Endothelial cell of umbilical vein (primary cell): ENCODE data around the gene VWA8. TPM values are rescaled to one million over a fixed set of nuclear protein-coding genes. Genes with fewer than 3 reads are reported as not detected.

Experiments used
- BruUV-seq: library from RNA; stranded (reverse); fragments of 400-500 nt; replicated peaks from 2 replicates; lab custom pipeline; 2021; lab: Mats Ljungman, UMichigan
- CTCF ChIA-PET: fragments of 300-600, 350-600 bp; sonication (Branson Sonifier 250); formaldehyde crosslinking; loops from one replicate; lab custom pipeline; 2021; ENCODE audit warnings: antibody characterized with exemption, inconsistent platforms; lab: Charles Lee
- POLR2A ChIA-PET: fragments of 300-600, 350-600 bp; sonication (Branson Sonifier 250); formaldehyde crosslinking; loops from one replicate; lab custom pipeline; 2021; ENCODE audit warnings: antibody characterized with exemption, inconsistent platforms; lab: Charles Lee
- DNase-seq: peaks from one replicate; pipeline ENCODE4 v3.0.0-alpha.2; 2011; ENCODE audit warnings: low read depth, low spot score
- FAIRE-seq: peaks from 2 replicates; lab custom pipeline; 2011; peaks lifted over from hg19 to GRCh38; lab: Jason Lieb, UNC
- H2AFZ ChIP-seq: 2 replicates; pipeline ENCODE4 v1.6.0; 2012; ENCODE audit warnings: low read depth, low read length, control low read depth, inconsistent platforms
- H3K27ac ChIP-seq: 2 replicates; pipeline ENCODE4 v1.5.1; 2011; ENCODE audit warnings: low read depth, mild to moderate bottlenecking, control low read depth, low read length, moderate library complexity; ENCODE audit not compliant: insufficient read depth
- H3K27me3 ChIP-seq, 2 experiments: 2 replicates each; pipeline versions ENCODE4 v1.6.0 to v1.6.1; 2011; ENCODE audit warnings: low read length in 2 of 2, mixed read lengths in 1 of 2; ENCODE audit not compliant: control insufficient read depth in 2 of 2, insufficient read depth in 2 of 2
- H3K36me3 ChIP-seq, 2 experiments: 2 replicates in 1 of 2; 3 replicates in 1 of 2; pipeline ENCODE4 v1.5.1; 2011; ENCODE audit warnings: low read length in 2 of 2, mild to moderate bottlenecking in 1 of 2, moderate library complexity in 1 of 2; ENCODE audit not compliant: control insufficient read depth in 2 of 2, insufficient read depth in 2 of 2; ENCODE audit errors: extremely low read depth in 1 of 2
- H3K4me1 ChIP-seq: 3 replicates; pipeline ENCODE4 v1.5.1; 2011; ENCODE audit warnings: mild to moderate bottlenecking, low read length; ENCODE audit not compliant: control insufficient read depth, insufficient read depth; ENCODE audit errors: extremely low read depth
- H3K4me2 ChIP-seq: 2 replicates; pipeline ENCODE4 v1.6.1; 2011; ENCODE audit warnings: low read length, control low read depth, mixed read lengths; ENCODE audit not compliant: insufficient read depth
- H3K4me3 ChIP-seq, 3 experiments: fragments of 200-600 bp in 1 of 3; sonication (generic), shearing (Covaris generic) in 1 of 3; replicated peaks in 1 of 3; 2 replicates each; pipeline ENCODE4 v1.5.1; 2011 to 2016; ENCODE audit warnings: control low read depth in 3 of 3, low read length in 3 of 3, mild to moderate bottlenecking in 2 of 3, inconsistent platforms in 1 of 3, low read depth in 1 of 3, moderate library complexity in 1 of 3; ENCODE audit not compliant: insufficient read depth in 1 of 3
- H3K79me2 ChIP-seq: 2 replicates; pipeline ENCODE4 v1.6.0; 2012; ENCODE audit warnings: low read length, inconsistent platforms; ENCODE audit not compliant: control insufficient read depth, insufficient read depth
- H3K9ac ChIP-seq: replicated peaks from 2 replicates; pipeline ENCODE3; 2011; ENCODE audit warnings: low read length, control low read depth; ENCODE audit not compliant: insufficient read depth; ENCODE audit errors: extremely low read depth
- H3K9me1 ChIP-seq: replicated peaks from 3 replicates; pipeline ENCODE4 v1.6.0; 2011; ENCODE audit warnings: mild to moderate bottlenecking, low read length; ENCODE audit not compliant: control insufficient read depth, insufficient read depth; ENCODE audit errors: extremely low read depth
- H3K9me3 ChIP-seq: replicated peaks from 2 replicates; pipeline ENCODE4 v1.5.1; 2012; ENCODE audit warnings: low read length, inconsistent platforms; ENCODE audit not compliant: control insufficient read depth, insufficient read depth
- H4K20me1 ChIP-seq: replicated peaks from 2 replicates; pipeline ENCODE3; 2011; ENCODE audit warnings: mild to moderate bottlenecking, low read length; ENCODE audit not compliant: control insufficient read depth, insufficient read depth; ENCODE audit errors: extremely low read depth
- EZH2 ChIP-seq: IDR thresholded peaks from 2 replicates; pipeline ENCODE4 v1.6.1; 2012; ENCODE audit warnings: borderline replicate concordance, low read depth, mild to moderate bottlenecking, moderate library complexity, low read length, inconsistent platforms; ENCODE audit not compliant: severe bottlenecking
- FOS ChIP-seq: IDR thresholded peaks from 2 replicates; pipeline ENCODE4 v1.6.1; 2011; ENCODE audit warnings: mild to moderate bottlenecking, low read length, moderate library complexity, borderline replicate concordance; ENCODE audit not compliant: insufficient read depth
- GATA2 ChIP-seq: IDR thresholded peaks from 2 replicates; pipeline ENCODE4 v1.7.0; 2011; ENCODE audit warnings: low read depth, mild to moderate bottlenecking, moderate library complexity, mixed read lengths, low read length; ENCODE audit not compliant: insufficient read length, insufficient read depth
- JUN ChIP-seq: IDR thresholded peaks from 2 replicates; pipeline ENCODE4 v1.6.1; 2011; ENCODE audit warnings: borderline replicate concordance, low read depth; ENCODE audit not compliant: insufficient read length, insufficient read depth
- MYC ChIP-seq: IDR thresholded peaks from one replicate; pipeline ENCODE4 v1.6.1; 2011; ENCODE audit warnings: mild to moderate bottlenecking, low read depth, low read length
- POLR2A ChIP-seq: IDR thresholded peaks from 2 replicates; pipeline ENCODE4 v1.6.1; 2012; ENCODE audit warnings: low read depth, mild to moderate bottlenecking, control low read depth, low read length
- POLR2AphosphoS5 ChIP-seq: IDR thresholded peaks from 2 replicates; pipeline ENCODE4 v1.6.1; 2012; ENCODE audit warnings: low read depth, mild to moderate bottlenecking, control low read depth, low read length, moderate library complexity; ENCODE audit not compliant: insufficient read depth
- dilution Hi-C: fragments of 300-500 bp; cut with MboI; formaldehyde crosslinking; loops from one replicate; pipeline ENCODE4 v1.15.0; 2019; ENCODE audit warnings: low sequenced_read_pairs; ENCODE audit not compliant: extremely low pct_ligation_motif_present
- intact Hi-C: fragments of 100-400 bp; cut with micrococcal nuclease; formaldehyde crosslinking; loops from one replicate; pipeline ENCODE4 v1.10.0; 2022
- polyA plus RNA-seq, 4 experiments: library from polyadenylated mRNA; depleted of rRNA in 3 of 4; stranded (reverse) in 3 of 4; unstranded in 1 of 4; fragments of >200 nt; gene quantifications; 2 replicates each; pipeline versions ENCODE4 v1.2.1 to v1.2.3, GENCODE V29; 2011 to 2012; ENCODE audit warnings: missing spikeins in 1 of 4
- total RNA-seq: library from RNA; stranded (reverse); gene quantifications from 2 replicates; pipeline ENCODE4 v1.2.3, GENCODE V29; 2021
- TF ChIP-seq, protein P1 (sequence below), 2 donors: IDR thresholded peaks; 1 replicate in 1 of 2; 2 replicates in 1 of 2; pipeline ENCODE4 v1.5.1; 2011; ENCODE audit warnings: low read length in 2 of 2, mild to moderate bottlenecking in 2 of 2, moderate library complexity in 2 of 2, control low read depth in 1 of 2, inconsistent platforms in 1 of 2, low read depth in 1 of 2; ENCODE audit not compliant: insufficient read depth in 1 of 2; ENCODE audit errors: extremely low read depth in 1 of 2
- TF ChIP-seq, protein P2 (sequence below): IDR thresholded peaks from 2 replicates; pipeline ENCODE4 v1.6.1; 2011; ENCODE audit not compliant: insufficient read depth, insufficient read length

Gene VWA8
- total and polyA plus RNA-seq, 2 donors (not counting 3 experiments of a cell fraction or from before 2014, with no cell fraction given): 2.9 to 11.3 TPM

DNA sequence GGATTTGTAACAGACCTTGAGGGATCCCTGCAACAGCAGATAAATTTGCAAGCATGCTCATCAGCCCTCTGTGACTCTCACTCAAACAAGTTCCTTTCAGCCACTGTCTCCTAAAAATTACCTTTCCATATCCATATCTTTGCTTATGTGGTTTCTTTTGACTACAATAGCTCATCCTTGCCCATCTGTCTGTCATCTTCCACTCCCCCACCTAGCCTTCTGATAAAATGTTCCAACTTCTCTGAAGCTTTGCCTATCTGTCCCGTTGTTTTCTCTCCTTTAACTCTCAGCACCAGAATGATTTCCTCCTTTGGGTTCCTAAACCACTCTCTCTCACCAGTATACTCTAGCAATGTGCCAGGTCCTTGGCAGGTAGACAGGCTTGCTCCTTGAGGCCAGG lies 194.5 kb downstream of the VWA8 start:
- dilution Hi-C loops (no loop called here), intact Hi-C loops (no loop called here)
- ChIA-PET POLR2A (no interaction called here), CTCF (interaction anchor here (0.7 to 1.2 kb wide), 5 partner anchors 9 to 98 kb away, joined by 3 to 4 read pairs (median 3); no protein-coding TSS in a partner anchor)
- Histone ChIP-seq H3K27me3 (no peaks in the 10 kb centered on the region), H3K4me3 (no peak overlapping the region), H3K27ac (no peak overlapping the region), H3K79me2 (no peaks in the 10 kb centered on the region), H3K9me1 (no peaks in the 10 kb centered on the region), H3K36me3 (no peaks in the 10 kb centered on the region), H3K4me1 (peaks cover 8% of the 10 kb centered on the region), H4K20me1 (no peaks in the 10 kb centered on the region), H3K9ac (no peak overlapping the region), H2AFZ (no peak overlapping the region), H3K9me3 (no peaks in the 10 kb centered on the region), H3K4me2 (no peak overlapping the region)
- TF ChIP-seq GATA2: no peak
- TF ChIP-seq MYC: no peak
- TF ChIP-seq JUN: no peak
- TF ChIP-seq, protein P1, sequence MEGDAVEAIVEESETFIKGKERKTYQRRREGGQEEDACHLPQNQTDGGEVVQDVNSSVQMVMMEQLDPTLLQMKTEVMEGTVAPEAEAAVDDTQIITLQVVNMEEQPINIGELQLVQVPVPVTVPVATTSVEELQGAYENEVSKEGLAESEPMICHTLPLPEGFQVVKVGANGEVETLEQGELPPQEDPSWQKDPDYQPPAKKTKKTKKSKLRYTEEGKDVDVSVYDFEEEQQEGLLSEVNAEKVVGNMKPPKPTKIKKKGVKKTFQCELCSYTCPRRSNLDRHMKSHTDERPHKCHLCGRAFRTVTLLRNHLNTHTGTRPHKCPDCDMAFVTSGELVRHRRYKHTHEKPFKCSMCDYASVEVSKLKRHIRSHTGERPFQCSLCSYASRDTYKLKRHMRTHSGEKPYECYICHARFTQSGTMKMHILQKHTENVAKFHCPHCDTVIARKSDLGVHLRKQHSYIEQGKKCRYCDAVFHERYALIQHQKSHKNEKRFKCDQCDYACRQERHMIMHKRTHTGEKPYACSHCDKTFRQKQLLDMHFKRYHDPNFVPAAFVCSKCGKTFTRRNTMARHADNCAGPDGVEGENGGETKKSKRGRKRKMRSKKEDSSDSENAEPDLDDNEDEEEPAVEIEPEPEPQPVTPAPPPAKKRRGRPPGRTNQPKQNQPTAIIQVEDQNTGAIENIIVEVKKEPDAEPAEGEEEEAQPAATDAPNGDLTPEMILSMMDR (IDR thresholded peaks at IDR 0.05; ENCODE audit: extremely low read depth in 1 of 2, insufficient read depth in 1 of 2, low read depth in 1 of 2, low read length in 2 of 2): no peak
- no TSS peak for BruUV-seq
- no peak for DNase-seq
- FAIRE-seq: no peak

DNA sequence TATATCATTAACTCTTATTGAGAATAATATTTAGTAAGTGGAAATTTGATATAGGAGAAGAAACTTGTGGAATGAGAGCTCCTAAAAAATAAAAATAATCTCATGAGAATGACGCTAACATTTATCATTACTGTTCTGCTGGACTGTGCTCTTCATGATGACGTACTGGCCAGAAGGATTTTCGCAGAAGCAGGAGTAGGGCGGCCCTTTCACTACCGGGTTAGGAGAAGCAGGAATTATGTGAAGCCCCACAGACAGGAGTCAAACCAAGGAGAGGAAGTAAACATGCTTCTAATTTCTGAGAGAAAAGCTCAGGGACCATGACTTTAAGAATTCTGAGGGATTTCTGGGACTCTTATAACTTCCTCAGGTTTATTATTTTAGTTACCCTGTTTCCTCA lies 195.1 kb downstream of the VWA8 start:
- BruUV-seq: no TSS peak
- H3K9me3 ChIP-seq: no peaks in the 10 kb centered on the region
- H3K9me1 ChIP-seq: no peaks in the 10 kb centered on the region
- H3K4me1 ChIP-seq: peaks cover 8% of the 10 kb centered on the region
- intact Hi-C loops (no loop called here), dilution Hi-C loops (no loop called here)
- H3K4me3 ChIP-seq: no peak overlapping the region
- no peak overlapping the region for H2AFZ ChIP-seq
- POLR2A ChIA-PET: no interaction called here
- no peaks in the 10 kb centered on the region for H3K79me2 ChIP-seq
- H3K27ac ChIP-seq: no peak overlapping the region
- no peaks in the 10 kb centered on the region for H3K27me3 ChIP-seq
- CTCF ChIA-PET: interaction anchor here (0.7 to 1.2 kb wide), 4 partner anchors 8 to 98 kb away, joined by 3 to 4 read pairs (median 3); no protein-coding TSS in a partner anchor
- no peaks in the 10 kb centered on the region for H3K36me3 ChIP-seq
- no peaks in the 10 kb centered on the region for H4K20me1 ChIP-seq
- no peak for FAIRE-seq
- no peak overlapping the region for H3K4me2 ChIP-seq
- no peak for TF ChIP-seq JUN
- TF ChIP-seq EZH2: no peak
- no peak for TF ChIP-seq POLR2A
- TF ChIP-seq POLR2AphosphoS5: no peak
- TF ChIP-seq, protein P1 (IDR thresholded peaks at IDR 0.05; ENCODE audit: extremely low read depth in 1 of 2, insufficient read depth in 1 of 2, low read depth in 1 of 2, low read length in 2 of 2): no peak
- no peak for TF ChIP-seq MYC
- TF ChIP-seq GATA2: no peak
- TF ChIP-seq FOS: no peak
- TF ChIP-seq, protein P2, sequence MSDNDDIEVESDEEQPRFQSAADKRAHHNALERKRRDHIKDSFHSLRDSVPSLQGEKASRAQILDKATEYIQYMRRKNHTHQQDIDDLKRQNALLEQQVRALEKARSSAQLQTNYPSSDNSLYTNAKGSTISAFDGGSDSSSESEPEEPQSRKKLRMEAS: no peak
- DNase-seq: peak; percentile 16
- no peak overlapping the region for H3K9ac ChIP-seq
